NCI-H1417 (cell line): Measurements from ENCODE around the gene LMNA.
"Not testable (repeated sequence)": the region's sequence is repeated elsewhere in the genome, so short reads cannot be mapped to it uniquely, and the experiment has no call there.

ENCODE experiments used
- DNase-seq, 3 experiments: peaks; one replicate each; lab custom pipeline; 2025; lab: John Stamatoyannopoulos, UW

The LMNA gene

GRCh38 chr1:156122086-156122485 lies 7.6 kb downstream of the LMNA start:
- no peak for DNase-seq

DNA sequence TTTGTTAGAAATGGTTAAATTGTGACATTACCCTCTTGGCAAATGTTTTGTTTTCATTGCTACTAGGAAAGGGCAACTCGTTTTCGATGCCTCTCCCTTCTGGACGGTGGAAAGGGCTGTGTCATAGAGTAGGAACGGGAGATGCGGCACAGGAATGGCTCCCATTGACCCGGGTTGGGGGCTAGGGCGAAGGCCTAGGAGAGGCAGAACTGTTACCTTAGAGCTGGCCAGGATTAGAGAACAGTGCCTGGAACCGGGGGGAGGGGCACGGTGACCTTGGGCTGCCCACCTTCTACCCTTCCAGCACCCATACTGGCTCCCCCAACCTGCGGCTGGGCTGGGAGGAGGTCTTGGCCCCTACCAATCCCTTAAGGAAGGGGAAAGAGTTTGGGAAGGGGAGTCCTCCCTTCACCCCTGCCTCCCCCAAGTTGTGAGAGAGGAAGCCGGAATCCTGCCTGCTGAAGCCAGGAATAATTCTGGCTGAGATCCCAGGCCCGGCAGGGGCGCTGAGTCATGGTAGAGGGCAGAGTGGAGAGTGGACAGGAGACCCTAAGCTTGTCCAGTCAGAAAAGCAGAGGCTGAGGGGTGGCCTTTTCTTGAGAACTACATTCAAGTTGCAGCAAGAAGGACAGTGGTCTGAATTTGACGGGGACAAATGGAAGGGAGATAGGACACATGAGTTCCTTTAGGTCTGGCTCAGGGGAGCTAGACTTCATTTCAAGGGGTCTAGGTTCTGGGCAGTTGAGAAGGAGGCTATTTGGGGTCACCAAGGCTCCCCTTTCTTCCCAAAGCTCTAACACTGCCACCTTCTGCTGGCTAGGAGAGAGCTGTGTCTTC lies 8.2 kb downstream of the LMNA start:
- DNase-seq: peak in 2 of 3 experiments; percentile 41 to 43

DNA sequence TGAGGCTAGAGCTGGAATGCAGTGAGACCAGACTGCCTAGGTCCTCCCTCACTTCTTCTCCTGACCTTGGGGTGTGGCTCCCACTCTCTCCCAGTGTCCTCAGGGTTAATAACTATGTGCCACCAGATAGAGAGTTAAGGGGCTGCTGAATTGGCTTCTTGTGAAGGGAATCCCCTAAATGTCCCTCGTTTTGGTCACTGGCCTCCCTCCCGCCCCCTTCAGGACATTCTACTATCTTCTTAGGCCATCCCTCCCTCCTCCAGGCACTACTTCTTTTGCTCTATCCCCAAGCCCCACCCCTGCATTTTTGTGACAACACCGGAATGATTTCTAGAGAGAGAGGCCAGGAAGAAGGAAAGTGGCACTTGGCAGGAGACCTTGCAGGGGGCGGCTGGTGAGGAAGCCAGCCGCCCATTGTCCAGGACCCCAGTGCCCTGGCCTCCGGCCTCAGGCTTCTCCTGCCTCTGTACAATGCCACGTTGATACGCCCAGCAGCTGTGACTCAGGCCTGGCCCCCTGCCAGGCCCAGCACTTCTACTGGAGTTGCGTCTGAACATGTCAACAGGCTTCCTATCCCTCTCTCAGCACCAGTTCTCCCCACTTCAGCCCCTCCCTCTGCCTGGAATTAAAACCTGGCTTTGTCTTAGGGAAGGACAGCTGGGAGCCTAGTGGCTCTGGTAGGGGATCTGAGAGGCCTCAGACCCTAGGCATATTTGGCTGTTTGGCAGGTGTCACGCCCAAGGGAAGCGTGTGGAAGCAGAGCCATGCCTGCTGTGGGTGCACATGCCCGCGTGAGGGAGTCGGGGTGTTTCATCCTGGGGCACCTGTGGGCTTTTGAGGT lies 9.1 kb downstream of the LMNA start:
- peak; percentile 95 to 99 (median 98) for DNase-seq

GRCh38 chr1:156124557-156125483 lies 10.3 kb downstream of the LMNA start:
- peak in 2 of 3 experiments; percentile 30 to 42 for DNase-seq

GRCh38 chr1:156125544-156125943 lies 11.0 kb downstream of the LMNA start:
- DNase-seq: not testable (repeated sequence)

GRCh38 chr1:156126043-156126629 lies 11.6 kb downstream of the LMNA start:
- DNase-seq: peak in 2 of 3 experiments; percentile 12 to 31

DNA sequence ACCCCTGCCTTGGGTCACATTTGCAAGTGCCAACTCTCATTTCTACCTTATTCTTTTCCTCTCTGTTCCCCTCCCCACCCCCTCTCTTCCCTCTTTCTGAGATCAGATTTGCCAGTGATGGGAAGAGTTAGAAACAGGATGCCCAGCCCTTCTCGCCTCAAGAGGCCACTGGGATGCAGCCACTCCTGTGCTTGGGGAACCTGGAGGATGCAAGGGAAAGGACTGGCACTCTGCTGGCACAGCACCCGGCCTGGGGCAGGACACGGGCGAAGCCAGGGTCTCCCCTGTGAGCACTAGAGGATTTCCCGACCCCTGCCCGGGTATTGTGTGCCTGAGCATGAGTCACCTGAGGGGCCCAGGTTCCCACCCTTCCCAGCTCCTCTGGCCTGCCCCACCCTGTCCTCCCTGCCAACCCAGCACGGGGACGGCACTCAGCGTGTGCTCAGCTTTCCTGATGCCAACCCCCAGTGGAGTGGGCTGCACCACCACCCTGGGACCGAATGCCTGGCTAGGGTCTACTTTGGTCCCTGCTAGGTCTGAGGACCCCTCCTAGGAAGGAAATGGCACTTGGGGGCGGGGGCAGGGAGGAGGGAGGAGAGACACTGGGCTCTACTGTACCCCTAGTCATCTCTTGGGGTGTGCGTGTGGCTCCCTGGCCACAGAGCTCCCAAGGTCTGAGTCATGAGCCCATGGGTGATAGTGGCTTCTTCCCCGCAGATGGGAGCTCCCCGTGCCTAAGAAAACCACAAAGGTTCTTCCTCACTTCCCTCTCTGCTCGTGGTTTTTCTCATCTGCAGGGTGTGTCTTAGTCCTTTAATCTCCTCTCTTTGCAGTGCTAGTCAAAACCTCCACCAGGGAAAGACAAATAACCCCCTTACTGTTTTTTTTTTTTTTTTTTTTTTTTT lies 12.4 kb downstream of the LMNA start:
- DNase-seq: peak in 1 of 3 experiments; percentile 31

DNA sequence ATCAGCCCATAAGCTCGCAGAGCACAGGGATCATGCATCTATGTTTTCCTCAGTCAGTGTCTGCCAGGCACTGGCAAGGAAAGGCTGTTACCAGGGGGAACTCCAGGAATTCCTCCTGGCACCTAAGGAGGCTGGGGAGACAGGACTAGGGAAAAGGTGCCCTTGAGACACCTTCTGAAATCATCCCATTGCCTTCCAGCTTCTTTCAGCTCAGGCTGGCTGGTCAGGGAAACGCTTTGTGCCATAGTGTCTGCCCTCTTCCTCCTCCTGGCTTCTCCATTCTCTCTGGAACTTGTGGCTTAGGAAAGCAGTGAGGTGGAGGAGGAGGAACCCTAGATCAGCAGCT lies 13.8 kb downstream of the LMNA start:
- no peak for DNase-seq

DNA sequence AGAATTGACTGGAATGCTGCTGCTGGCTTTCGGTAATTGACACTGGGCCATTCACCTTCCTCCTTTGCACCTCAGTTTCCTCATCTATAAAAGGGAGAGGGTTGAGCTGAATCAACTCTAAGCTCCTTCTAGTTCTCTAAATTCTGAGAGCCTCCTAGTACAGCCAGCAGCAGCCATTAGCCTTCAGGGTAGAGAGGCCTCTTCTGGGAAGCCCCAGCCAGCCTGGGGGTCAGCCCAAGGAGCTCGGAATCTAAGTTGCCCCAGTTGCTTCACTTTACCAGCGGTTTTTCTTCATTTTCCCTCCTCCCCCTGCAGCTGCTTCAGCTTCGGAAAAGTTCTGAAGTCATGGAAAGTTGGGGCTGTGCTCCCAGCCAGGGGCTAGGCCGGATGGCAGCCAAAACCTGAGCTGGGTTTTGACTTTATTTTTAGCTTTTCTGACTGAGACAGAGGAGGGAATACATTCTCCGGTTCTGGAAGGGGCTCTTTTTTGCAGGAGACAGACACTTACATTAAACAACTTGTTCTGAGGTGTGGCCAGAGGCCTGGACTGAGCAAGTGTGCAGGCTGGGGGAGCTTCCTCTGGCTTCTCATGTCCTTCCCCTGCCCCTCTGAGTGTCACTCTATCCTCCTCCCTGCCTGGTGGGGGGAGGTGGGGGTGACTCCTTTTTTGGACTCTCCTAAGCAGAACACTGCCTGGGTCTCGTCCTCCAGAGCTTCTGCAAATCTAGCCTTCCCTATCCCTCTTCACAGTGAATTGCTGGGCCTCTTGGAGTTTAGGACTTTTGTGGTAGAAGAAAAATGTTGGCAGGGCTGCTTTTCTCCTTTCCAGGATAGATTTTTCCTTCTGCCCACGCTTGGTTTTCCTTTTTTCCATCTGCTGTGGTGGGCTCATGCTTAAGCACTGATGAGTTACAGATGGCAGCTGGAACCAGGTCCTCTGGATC lies 14.4 kb downstream of the LMNA start:
- DNase-seq: no peak

GRCh38 chr1:156129687-156130577 lies 15.4 kb downstream of the LMNA start:
- DNase-seq: peak; percentile 68 to 85 (median 82)

DNA sequence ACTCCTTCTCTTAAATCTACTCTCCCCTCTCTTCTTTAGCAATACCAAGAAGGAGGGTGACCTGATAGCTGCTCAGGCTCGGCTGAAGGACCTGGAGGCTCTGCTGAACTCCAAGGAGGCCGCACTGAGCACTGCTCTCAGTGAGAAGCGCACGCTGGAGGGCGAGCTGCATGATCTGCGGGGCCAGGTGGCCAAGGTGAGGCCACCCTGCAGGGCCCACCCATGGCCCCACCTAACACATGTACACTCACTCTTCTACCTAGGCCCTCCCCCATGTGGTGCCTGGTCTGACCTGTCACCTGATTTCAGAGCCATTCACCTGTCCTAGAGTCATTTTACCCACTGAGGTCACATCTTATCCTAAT lies 16.0 kb downstream of the LMNA start:
- DNase-seq: no peak

GRCh38 chr1:156134716-156135435 lies 20.4 kb downstream of the LMNA start:
- DNase-seq: no peak

GRCh38 chr1:156135930-156136871 lies 21.7 kb downstream of the LMNA start:
- no peak for DNase-seq

DNA sequence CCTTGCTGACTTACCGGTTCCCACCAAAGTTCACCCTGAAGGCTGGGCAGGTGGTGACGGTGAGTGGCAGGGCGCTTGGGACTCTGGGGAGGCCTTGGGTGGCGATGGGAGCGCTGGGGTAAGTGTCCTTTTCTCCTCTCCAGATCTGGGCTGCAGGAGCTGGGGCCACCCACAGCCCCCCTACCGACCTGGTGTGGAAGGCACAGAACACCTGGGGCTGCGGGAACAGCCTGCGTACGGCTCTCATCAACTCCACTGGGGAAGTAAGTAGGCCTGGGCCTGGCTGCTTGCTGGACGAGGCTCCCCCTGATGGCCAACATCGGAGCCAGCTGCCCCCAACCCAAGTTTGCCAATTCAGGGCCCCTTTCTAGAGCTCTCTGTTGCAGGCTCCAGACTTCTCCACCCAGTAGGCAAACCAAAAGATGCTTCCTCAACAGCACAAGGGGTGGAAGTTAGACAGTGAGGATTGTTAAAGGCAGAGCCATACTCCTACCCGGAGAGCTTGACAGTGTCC lies 22.5 kb downstream of the LMNA start:
- DNase-seq: no peak

DNA sequence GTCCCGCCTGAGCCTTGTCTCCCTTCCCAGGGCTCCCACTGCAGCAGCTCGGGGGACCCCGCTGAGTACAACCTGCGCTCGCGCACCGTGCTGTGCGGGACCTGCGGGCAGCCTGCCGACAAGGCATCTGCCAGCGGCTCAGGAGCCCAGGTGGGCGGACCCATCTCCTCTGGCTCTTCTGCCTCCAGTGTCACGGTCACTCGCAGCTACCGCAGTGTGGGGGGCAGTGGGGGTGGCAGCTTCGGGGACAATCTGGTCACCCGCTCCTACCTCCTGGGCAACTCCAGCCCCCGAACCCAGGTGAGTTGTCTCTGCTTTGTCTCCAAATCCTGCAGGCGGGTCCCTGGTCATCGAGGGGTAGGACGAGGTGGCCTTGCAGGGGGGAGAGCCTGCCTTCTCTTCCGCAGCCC lies 24.0 kb downstream of the LMNA start:
- no peak for DNase-seq
